Measurements from ENCODE around the gene GALNT15.

Gene GALNT15

DNA sequence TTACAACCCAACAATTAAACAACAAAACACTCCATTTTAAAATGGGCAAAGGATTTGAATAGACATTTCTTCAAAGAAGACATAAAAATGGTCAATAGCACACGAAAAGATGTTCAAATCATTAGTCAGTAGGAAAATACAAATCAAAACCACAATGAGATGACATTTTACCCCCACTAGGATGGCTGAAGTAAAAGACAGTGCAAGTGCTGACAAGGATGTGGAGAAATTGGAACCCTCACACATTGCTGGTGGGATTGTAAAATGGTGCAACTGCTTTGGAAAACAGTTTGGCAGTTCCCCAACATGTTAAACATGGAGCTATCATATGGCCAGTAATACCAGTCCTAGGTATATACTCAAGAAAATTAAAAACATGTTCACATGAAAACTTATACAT is 11.6 kb downstream of the GALNT15 start:
- DNase-seq (ENCODE audit: insufficient read length, low spot score) (no peak), FAIRE-seq (no peak)
- TF ChIP-seq POLR2A (IDR thresholded peaks at IDR 0.05; ENCODE audit: low read depth, low read length) = no peak

GRCh38 chr3:16186565-16186964 is 12.1 kb downstream of the GALNT15 start:
- DNase-seq (ENCODE audit: insufficient read length, low spot score) (no peak), FAIRE-seq (no peak)
- no peak for TF ChIP-seq POLR2A (IDR thresholded peaks at IDR 0.05; ENCODE audit: low read depth, low read length)

- DNase-seq (ENCODE audit: insufficient read length, low spot score) (no peak), FAIRE-seq (no peak)
- TF ChIP-seq POLR2A (IDR thresholded peaks at IDR 0.05; ENCODE audit: low read depth, low read length) = no peak
Observed at GRCh38 chr3:16187213-16187790, 12.8 kb downstream of the GALNT15 start.

DNA sequence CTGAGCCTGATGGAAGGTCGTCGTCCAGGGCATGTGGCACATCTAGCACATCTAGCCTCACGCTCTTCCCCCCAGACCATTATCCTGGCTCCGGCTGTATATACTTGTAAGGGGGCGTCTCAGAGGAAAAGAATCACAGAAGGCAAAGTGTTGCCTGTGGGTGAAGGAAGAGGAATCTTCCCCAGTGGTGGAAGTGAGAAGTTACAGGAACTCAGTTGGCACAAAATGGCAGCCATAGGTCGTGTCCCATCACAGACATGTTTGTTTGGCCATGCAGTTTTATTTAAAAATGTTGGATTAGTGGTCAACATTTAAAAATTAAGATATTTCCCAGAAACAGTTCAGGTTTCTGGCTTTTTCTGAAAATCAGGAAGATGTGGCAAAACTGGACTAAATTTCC is 13.6 kb downstream of the GALNT15 start:
- TF ChIP-seq POLR2A (IDR thresholded peaks at IDR 0.05; ENCODE audit: low read depth, low read length) = no peak
- FAIRE-seq (no peak), DNase-seq (ENCODE audit: insufficient read length, low spot score) (no peak)

- no peak for TF ChIP-seq POLR2A (IDR thresholded peaks at IDR 0.05; ENCODE audit: low read depth, low read length)
- no peak for FAIRE-seq
- no peak for DNase-seq (ENCODE audit: insufficient read length, low spot score)
Observed at GRCh38 chr3:16189201-16189600, 14.7 kb downstream of the GALNT15 start.

GRCh38 chr3:16190704-16191103 is 16.2 kb downstream of the GALNT15 start:
- FAIRE-seq (no peak), DNase-seq (ENCODE audit: insufficient read length, low spot score) (no peak)
- no peak for TF ChIP-seq POLR2A (IDR thresholded peaks at IDR 0.05; ENCODE audit: low read depth, low read length)

- DNase-seq (ENCODE audit: insufficient read length, low spot score) (no peak), FAIRE-seq (no peak)
- no peak for TF ChIP-seq POLR2A (IDR thresholded peaks at IDR 0.05; ENCODE audit: low read depth, low read length)
Observed at GRCh38 chr3:16191591-16191990, 17.1 kb downstream of the GALNT15 start.

- FAIRE-seq (no peak), DNase-seq (ENCODE audit: insufficient read length, low spot score) (no peak)
- TF ChIP-seq POLR2A (IDR thresholded peaks at IDR 0.05; ENCODE audit: low read depth, low read length) = no peak
Observed at GRCh38 chr3:16192176-16192811, 17.8 kb downstream of the GALNT15 start.

- no peak for DNase-seq (ENCODE audit: insufficient read length, low spot score)
- FAIRE-seq = no peak
- TF ChIP-seq POLR2A (IDR thresholded peaks at IDR 0.05; ENCODE audit: low read depth, low read length) = no peak
Observed at GRCh38 chr3:16198427-16198826, 23.9 kb downstream of the GALNT15 start.

DNA sequence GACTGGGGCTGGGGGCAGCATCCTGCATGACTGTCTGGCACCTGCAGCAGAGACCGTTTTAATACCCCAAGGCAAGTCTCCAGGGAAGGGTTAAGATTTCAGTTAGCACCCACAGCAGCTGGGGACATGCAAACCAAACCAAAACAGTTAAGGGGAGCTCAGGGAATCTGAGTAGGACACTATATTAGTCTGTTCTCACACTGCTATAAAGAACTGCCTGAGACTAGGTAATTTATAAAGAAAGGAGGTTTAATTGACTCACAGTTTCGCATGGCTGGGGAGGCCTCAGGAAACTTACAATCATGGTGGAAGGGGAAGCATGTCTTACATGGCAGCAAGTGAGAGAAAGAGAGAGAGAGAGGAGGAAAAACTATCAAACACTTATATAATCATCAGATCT is 25.3 kb downstream of the GALNT15 start:
- TF ChIP-seq POLR2A (IDR thresholded peaks at IDR 0.05; ENCODE audit: low read depth, low read length) = no peak
- DNase-seq (ENCODE audit: insufficient read length, low spot score) (no peak), FAIRE-seq (no peak)

GRCh38 chr3:16200411-16200810 is 25.9 kb downstream of the GALNT15 start:
- no peak for TF ChIP-seq POLR2A (IDR thresholded peaks at IDR 0.05; ENCODE audit: low read depth, low read length)
- FAIRE-seq (no peak), DNase-seq (ENCODE audit: insufficient read length, low spot score) (peak; percentile 32)

DNA sequence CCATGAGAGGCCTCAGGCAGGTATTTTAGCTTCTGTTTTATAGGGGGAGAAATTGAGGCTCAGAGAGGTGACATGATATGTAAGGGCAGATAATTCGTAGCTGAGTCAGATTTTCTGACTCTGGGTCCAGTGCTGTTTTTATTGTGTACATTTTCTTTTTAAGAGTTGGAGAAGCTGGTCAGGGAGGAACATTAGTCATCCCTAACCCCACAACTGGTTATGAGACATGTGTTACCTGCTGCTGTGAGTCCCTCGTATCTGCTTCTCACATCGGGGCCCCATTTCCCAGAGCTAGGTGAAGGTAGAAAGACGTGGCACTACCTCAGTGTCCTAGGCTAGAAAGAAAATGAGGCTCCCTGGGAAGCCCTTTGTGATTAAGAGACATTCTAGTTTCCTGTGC is 28.6 kb downstream of the GALNT15 start:
- FAIRE-seq = no peak
- TF ChIP-seq POLR2A (IDR thresholded peaks at IDR 0.05; ENCODE audit: low read depth, low read length) = no peak
- peak; percentile 38 for DNase-seq (ENCODE audit: insufficient read length, low spot score)

DNA sequence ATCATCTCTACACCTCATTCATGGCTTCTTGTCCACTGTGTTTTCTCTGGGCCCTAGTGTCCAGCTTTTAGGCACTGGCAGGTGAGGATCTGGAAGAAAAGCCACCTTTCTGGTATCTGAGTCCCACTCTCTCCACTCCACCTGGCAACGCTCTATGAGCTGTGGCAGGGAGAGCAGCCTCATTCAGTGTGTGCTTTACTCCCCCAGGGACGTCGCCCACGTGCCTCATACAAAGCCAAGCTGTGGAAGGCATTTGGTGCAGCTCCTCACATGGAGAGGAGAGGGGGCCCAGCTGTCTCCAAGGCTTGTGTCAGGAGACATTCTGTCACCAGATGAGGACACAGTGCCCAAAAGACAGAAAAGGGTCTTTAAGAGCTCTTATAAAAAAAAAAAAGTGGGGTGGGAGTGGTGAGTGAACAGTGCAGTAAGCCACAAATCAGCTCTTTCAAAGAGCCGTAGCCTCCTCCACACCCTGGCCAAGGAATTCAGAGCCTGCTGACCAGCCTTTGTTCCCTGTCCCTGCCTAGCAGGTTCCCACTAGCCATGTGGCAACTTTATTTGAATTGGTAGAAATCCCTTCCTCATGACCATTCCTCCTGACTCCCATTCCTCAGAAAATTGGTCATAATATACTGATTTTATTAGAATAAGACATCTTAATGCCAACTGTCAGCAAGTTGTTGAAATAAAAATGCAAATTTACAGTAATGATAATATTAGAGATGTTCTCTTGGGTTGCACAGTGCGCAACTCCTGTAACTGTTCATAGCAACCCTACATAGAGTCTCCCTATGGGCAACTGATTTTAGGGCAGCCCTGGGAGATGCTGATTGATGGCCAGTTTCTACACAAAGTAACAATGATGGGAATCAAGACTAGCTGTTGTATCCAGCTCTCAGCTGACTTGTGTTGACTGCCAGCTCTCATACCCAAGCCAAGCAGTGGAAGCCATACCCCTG is 29.5 kb downstream of the GALNT15 start:
- no peak for DNase-seq (ENCODE audit: insufficient read length, low spot score)
- no peak for TF ChIP-seq POLR2A (IDR thresholded peaks at IDR 0.05; ENCODE audit: low read depth, low read length)
- FAIRE-seq = no peak

- no peak for TF ChIP-seq POLR2A (IDR thresholded peaks at IDR 0.05; ENCODE audit: low read depth, low read length)
- FAIRE-seq (no peak), DNase-seq (ENCODE audit: insufficient read length, low spot score) (no peak)
Observed at GRCh38 chr3:16204751-16205150, 30.3 kb downstream of the GALNT15 start.

Data from H54 (cell line).